ENCODE data around the gene TMPRSS12.

DNA sequence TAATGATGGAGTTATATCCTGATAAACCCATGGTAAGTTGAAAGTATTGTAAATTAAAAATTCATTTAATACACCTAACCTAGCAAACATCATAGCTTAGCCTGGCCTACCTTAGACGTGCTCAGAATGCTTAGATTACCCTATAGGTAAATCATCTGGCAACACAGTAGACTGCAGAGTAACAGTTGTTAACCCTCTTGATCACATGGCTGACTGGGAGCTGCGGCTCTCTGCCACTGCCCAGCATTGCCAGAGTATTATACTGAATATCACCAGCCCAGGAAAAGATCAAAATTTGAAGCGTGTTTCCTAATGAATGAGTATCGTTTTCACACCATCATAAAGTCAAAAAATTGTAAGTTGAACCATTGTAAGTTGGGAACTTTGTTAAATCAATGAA, 17.8 kb upstream of the TMPRSS12 start:
- TF ChIP-seq POLR2A (IDR thresholded peaks at IDR 0.05), result no peak
- TF ChIP-seq, protein P1, sequence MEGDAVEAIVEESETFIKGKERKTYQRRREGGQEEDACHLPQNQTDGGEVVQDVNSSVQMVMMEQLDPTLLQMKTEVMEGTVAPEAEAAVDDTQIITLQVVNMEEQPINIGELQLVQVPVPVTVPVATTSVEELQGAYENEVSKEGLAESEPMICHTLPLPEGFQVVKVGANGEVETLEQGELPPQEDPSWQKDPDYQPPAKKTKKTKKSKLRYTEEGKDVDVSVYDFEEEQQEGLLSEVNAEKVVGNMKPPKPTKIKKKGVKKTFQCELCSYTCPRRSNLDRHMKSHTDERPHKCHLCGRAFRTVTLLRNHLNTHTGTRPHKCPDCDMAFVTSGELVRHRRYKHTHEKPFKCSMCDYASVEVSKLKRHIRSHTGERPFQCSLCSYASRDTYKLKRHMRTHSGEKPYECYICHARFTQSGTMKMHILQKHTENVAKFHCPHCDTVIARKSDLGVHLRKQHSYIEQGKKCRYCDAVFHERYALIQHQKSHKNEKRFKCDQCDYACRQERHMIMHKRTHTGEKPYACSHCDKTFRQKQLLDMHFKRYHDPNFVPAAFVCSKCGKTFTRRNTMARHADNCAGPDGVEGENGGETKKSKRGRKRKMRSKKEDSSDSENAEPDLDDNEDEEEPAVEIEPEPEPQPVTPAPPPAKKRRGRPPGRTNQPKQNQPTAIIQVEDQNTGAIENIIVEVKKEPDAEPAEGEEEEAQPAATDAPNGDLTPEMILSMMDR (IDR thresholded peaks at IDR 0.05), result no peak
